Testis (tissue), 2 donors: ENCODE measurements around the gene CEMP1.
"Not testable (repeated sequence)": the region's sequence is repeated elsewhere in the genome, so short reads cannot be mapped to it uniquely, and the experiment has no call there.

Source experiments
- POLR2A ChIP-seq: fragments of 450-650 bp; IDR thresholded peaks from one replicate; pipeline ENCODE4 v1.6.1; 2017; ENCODE audit warnings: antibody characterized with exemption, mild to moderate bottlenecking, moderate library complexity
- TF ChIP-seq, protein P1 (sequence below), 3 experiments: fragments of 450-650 bp in 2 of 3; fragments of 200-600 bp in 1 of 3; sonication (generic) in 1 of 3; IDR thresholded peaks; one replicate each; pipeline ENCODE4 v1.5.1; 2016 to 2019; ENCODE audit warnings: antibody characterized with exemption in 3 of 3, mild to moderate bottlenecking in 2 of 3, moderate library complexity in 1 of 3

- TF ChIP-seq, protein P1, sequence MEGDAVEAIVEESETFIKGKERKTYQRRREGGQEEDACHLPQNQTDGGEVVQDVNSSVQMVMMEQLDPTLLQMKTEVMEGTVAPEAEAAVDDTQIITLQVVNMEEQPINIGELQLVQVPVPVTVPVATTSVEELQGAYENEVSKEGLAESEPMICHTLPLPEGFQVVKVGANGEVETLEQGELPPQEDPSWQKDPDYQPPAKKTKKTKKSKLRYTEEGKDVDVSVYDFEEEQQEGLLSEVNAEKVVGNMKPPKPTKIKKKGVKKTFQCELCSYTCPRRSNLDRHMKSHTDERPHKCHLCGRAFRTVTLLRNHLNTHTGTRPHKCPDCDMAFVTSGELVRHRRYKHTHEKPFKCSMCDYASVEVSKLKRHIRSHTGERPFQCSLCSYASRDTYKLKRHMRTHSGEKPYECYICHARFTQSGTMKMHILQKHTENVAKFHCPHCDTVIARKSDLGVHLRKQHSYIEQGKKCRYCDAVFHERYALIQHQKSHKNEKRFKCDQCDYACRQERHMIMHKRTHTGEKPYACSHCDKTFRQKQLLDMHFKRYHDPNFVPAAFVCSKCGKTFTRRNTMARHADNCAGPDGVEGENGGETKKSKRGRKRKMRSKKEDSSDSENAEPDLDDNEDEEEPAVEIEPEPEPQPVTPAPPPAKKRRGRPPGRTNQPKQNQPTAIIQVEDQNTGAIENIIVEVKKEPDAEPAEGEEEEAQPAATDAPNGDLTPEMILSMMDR (IDR thresholded peaks at IDR 0.05): not testable (repeated sequence)
- TF ChIP-seq POLR2A: not testable (repeated sequence)
Measured at GRCh38 chr16:2580818-2581217, 49.6 kb upstream of the CEMP1 start.
